Brain microvascular endothelial cell (primary cell): ENCODE measurements around the gene CD82.

ENCODE experiments used
- DNase-seq: peaks from one replicate; pipeline ENCODE4 v3.0.0-alpha.2; 2020
- H3K27ac ChIP-seq: fragments of 250-450 bp; sonication (Bioruptor Pico); 2 replicates; pipeline ENCODE4 v1.5.1; 2020; ENCODE audit warnings: mild to moderate bottlenecking, moderate library complexity
- H3K27me3 ChIP-seq: fragments of 250-450 bp; sonication (Bioruptor Pico); replicated peaks from 2 replicates; pipeline ENCODE4 v1.5.1; 2020; ENCODE audit warnings: mild to moderate bottlenecking
- H3K36me3 ChIP-seq: fragments of 250-450 bp; sonication (Bioruptor Pico); replicated peaks from 2 replicates; pipeline ENCODE4 v1.5.1; 2020; ENCODE audit warnings: mild to moderate bottlenecking
- H3K4me3 ChIP-seq: 2 replicates; pipeline ENCODE4 v1.5.1; 2011; ENCODE audit warnings: low read depth, mild to moderate bottlenecking, control low read depth, low read length, moderate library complexity
- in situ Hi-C: cut with HindIII; loops from 2 replicates; pipeline ENCODE4 v1.10.0; 2017; ENCODE audit warnings: low sequenced_read_pairs, low pct_ligation_motif_present
- TF ChIP-seq, protein P1 (sequence below): IDR thresholded peaks from 2 replicates; pipeline ENCODE4 v1.5.1; 2011; ENCODE audit warnings: low read depth, mild to moderate bottlenecking, moderate library complexity, low read length, control low read depth, inconsistent platforms; ENCODE audit errors: missing control alignments

The CD82 gene

DNA sequence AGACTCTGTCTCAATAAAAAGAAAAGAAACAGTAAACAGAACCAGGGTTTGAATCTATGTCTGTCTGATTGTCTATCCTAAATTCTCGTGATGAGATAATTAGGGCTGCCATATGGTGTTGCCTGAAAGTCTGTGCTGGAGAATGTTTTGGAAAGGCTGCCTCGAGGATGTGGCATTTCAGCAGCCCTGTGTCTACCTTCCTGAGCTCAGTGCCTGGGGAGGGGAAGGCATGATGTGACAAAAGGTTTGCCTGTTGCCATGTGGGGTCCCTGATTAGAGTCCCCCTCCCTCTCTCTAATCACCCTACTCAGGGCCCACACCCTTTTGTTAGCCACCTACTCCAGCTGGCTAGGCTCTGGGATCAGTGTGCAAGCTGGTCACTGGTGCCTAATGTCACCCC is 15.2 kb downstream of the CD82 start:
- TF ChIP-seq, protein P1, sequence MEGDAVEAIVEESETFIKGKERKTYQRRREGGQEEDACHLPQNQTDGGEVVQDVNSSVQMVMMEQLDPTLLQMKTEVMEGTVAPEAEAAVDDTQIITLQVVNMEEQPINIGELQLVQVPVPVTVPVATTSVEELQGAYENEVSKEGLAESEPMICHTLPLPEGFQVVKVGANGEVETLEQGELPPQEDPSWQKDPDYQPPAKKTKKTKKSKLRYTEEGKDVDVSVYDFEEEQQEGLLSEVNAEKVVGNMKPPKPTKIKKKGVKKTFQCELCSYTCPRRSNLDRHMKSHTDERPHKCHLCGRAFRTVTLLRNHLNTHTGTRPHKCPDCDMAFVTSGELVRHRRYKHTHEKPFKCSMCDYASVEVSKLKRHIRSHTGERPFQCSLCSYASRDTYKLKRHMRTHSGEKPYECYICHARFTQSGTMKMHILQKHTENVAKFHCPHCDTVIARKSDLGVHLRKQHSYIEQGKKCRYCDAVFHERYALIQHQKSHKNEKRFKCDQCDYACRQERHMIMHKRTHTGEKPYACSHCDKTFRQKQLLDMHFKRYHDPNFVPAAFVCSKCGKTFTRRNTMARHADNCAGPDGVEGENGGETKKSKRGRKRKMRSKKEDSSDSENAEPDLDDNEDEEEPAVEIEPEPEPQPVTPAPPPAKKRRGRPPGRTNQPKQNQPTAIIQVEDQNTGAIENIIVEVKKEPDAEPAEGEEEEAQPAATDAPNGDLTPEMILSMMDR: no peak
- Histone ChIP-seq H3K27ac (no peak overlapping the region), H3K27me3 (no peaks in the 10 kb centered on the region), H3K4me3 (no peak overlapping the region), H3K36me3 (peaks cover 10% of the 10 kb centered on the region)
- DNase-seq: no peak
- in situ Hi-C loops: no loop called here

DNA sequence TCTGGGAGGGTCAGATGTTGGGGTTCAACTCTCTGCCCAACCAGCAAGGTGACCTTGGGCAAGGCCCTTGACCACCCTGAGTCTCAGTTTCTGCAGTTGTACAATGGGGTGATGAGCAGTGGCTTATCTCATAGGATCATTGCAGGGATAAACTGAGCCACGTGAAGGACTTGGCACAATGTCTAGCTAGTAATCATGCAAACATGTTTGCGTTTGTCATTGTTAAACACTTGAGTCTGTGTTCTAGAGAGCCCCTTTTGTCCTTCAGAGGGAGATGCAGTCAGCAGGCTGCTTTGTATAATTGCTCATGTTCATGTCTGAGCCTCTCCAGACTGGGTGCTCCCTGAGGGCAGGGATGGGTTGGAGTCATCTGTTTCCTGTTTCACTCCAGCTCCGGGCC is 15.8 kb downstream of the CD82 start:
- Histone ChIP-seq H3K4me3 (no peak overlapping the region), H3K36me3 (peaks cover 10% of the 10 kb centered on the region), H3K27me3 (no peaks in the 10 kb centered on the region), H3K27ac (no peak overlapping the region)
- DNase-seq: no peak
- in situ Hi-C loops: no loop called here
- TF ChIP-seq, protein P1: no peak

DNA sequence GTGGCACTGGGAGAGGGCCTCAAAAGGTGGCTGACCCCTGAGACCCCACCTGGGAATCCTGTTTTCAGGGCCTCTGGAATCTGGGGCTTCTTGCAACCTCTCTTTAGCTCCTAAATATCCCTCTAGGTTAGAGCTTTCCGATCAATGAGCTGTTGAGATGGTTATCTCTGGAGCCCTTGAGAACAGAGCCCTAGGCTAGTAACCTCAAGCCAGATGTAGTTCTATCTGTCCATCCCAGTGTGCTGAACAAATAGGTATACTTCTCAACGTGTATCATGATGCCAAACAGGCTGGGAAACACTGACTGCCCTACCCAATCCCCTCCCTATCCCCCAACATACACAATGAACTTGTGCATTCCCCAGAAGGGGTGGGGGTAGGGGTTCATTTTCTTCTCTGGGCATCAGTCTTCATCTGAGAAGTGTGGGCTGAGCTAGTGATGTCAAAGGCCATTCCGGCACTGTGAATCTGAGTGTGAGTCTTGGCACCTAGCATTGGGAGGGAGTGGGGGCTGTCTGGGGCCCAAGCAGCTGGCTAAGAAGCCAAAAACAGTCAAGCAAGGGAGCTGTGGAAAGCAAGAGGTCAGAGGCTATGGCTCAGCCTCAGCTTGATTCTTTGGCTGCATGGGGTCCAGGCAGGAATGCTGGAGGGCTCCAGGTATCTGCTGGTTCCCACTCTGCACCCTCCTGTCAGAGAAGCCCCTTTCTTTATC is 17.3 kb downstream of the CD82 start:
- TF ChIP-seq, protein P1: no peak
- DNase-seq: no peak
- Histone ChIP-seq H3K27me3 (no peaks in the 10 kb centered on the region), H3K4me3 (no peak overlapping the region), H3K36me3 (peaks cover 12% of the 10 kb centered on the region), H3K27ac (no peak overlapping the region)
- in situ Hi-C loops: no loop called here

DNA sequence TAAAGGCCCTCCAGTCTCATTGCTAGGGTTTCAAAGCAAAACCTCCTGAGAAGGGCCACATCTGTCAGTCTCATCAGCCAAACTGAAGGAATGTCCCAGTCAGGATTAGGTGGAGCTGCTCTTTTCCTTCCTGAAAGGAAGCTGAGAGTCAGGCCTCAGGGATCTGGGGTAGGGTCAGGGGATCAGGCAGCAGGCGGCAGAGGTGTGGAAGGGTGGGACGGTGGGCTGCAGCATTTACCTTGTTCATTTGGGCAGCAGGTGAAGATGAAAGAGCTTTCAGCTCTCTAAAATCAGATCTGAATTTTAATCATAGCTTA is 17.8 kb downstream of the CD82 start:
- in situ Hi-C loops: no loop called here
- TF ChIP-seq, protein P1: no peak
- Histone ChIP-seq H3K27ac (no peak overlapping the region), H3K27me3 (no peaks in the 10 kb centered on the region), H3K36me3 (peaks cover 14% of the 10 kb centered on the region), H3K4me3 (no peak overlapping the region)
- no peak for DNase-seq

DNA sequence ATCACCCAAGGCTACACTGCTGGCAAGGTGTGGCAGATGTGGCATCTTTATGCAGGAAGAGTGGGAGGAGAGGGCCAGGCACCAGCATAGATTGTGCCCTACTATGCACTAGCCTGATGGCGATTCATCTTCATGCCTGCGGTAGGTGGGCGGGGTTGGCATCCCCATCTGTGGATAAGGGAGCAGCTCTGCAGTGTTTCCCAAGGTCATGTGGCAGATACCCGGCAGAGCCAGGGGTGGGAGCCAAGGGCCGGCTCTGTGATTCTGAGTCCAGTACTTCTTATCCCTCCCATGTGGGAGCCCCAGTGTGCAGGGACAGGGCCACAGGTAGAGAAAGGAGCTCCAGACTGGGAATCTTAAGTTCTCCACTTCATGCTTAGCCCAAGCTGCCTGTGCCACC is 20.0 kb downstream of the CD82 start:
- in situ Hi-C loops: no loop called here
- TF ChIP-seq, protein P1: no peak
- Histone ChIP-seq H3K4me3 (no peak overlapping the region), H3K27ac (no peak overlapping the region), H3K36me3 (peaks cover 14% of the 10 kb centered on the region), H3K27me3 (no peaks in the 10 kb centered on the region)
- no peak for DNase-seq

DNA sequence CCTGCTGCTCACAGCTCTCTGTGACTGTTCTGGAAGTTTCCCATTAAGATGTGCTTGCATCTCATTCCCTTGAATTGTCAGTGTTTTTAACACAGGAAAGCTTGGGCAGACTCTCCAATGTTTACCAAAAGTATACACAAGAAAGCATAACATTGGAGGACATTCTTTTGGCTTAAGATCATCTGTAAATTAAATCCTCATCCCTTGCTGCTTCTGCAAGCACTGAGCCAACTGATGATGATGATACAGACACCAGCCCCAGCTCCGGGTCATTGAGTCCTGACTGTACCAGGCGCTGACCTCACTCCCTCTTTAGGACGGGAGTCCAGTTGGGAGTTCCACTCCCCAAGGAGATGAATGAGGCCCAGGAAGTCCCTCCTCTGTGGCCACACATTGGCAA is 23.8 kb downstream of the CD82 start:
- TF ChIP-seq, protein P1: no peak
- peak overlapping the region; percentile 72 for H3K27ac ChIP-seq
- no peaks in the 10 kb centered on the region for H3K27me3 ChIP-seq
- peaks cover 7% of the 10 kb centered on the region for H3K36me3 ChIP-seq
- no peak overlapping the region for H3K4me3 ChIP-seq
- in situ Hi-C loops: no loop called here
- peak; percentile 82 for DNase-seq
